HG03175 (cell line): Measurements from ENCODE around the gene MBD3L2.
"Not testable (repeated sequence)": the region's sequence is repeated elsewhere in the genome, so short reads cannot be mapped to it uniquely, and the experiment has no call there.

Source experiments
- ATAC-seq: cut with Tn5 transposase; IDR thresholded peaks from one replicate; pipeline ENCODE4 v1.9.1; 2021; ENCODE audit warnings: mild to moderate bottlenecking, moderate library complexity; ENCODE audit not compliant: unreplicated experiment

Gene MBD3L2

GRCh38 chr19:7049021-7049420 is at the start of gene MBD3L2:
MBD3L2 (plus strand) TSS chr19:7049321; CDS start chr19:7049374, 53 bp downstream.
- not testable (repeated sequence) for ATAC-seq

GRCh38 chr19:6999933-7000332 is 49.2 kb upstream of the MBD3L2 start:
- ATAC-seq = no peak

DNA sequence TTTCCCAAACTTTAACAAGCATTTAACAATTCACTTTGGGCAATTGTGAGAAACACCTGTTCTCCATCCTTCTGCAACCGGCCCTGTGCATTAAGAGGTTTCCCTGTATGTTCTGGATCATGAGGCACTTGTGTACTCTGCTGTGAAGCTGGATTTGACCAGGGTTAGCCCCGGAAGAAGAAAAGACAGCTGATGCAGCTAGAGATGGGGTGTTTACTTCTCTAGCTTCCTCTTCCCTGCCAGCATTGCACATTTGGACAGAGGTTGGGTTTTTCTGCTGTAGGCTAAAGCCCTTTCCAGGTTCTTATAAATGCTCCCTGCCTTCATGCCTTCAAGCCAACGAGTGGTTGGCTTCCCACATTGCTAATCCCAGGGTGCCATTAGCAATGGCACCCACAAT is 48.8 kb upstream of the MBD3L2 start:
- ATAC-seq = no peak

DNA sequence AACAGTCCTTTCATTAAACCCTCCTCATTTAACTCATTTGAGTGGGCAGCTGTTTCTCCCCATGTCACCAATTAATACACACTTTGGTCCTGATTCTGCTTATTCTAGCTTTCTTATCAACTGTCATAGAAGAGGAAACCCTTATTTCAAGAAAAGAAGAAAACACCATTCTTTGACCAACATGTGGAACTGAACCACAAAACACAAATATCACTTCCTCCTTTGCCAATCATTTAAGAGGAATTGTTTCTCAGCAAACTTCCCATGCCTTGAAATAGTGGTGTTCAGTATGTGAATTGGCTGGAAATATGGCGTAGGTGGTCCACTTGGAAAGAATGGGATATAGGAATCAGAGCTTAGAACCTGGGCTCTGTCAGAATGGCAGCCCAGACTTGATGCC is 48.3 kb upstream of the MBD3L2 start:
- no peak for ATAC-seq

DNA sequence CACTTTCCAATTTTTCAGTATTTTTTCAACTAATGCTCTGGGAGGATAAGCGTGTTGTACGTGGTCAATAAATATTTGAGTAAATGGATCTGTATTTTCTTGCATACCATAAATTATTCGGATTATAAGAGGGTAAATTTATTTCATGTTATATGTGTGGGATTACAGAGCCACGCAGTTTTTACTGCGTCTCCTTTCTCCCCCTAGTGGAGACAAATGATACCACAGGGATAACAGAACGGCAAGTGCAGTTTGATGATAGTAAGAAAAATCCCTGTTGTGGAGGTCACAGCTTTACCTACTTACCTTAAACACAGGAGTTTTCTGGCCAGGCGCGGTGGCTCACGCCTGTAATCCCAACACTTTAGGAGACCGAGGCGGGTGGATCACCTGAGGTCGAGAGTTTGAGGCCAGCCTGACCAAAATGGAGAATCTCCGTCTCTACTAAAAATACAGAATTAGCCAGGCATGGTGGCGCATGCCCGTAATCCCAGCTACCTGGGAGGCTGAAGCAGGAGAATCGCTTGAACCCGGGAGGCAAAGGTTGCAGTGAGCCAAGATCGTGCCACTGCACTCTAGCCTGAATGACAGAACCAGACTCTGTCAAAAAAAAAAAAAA is 44.7 kb upstream of the MBD3L2 start:
- ATAC-seq = no peak

- ATAC-seq = no peak
Observed at GRCh38 chr19:7006135-7006704, 42.9 kb upstream of the MBD3L2 start.

- no peak for ATAC-seq
Observed at GRCh38 chr19:7007859-7008258, 41.3 kb upstream of the MBD3L2 start.

DNA sequence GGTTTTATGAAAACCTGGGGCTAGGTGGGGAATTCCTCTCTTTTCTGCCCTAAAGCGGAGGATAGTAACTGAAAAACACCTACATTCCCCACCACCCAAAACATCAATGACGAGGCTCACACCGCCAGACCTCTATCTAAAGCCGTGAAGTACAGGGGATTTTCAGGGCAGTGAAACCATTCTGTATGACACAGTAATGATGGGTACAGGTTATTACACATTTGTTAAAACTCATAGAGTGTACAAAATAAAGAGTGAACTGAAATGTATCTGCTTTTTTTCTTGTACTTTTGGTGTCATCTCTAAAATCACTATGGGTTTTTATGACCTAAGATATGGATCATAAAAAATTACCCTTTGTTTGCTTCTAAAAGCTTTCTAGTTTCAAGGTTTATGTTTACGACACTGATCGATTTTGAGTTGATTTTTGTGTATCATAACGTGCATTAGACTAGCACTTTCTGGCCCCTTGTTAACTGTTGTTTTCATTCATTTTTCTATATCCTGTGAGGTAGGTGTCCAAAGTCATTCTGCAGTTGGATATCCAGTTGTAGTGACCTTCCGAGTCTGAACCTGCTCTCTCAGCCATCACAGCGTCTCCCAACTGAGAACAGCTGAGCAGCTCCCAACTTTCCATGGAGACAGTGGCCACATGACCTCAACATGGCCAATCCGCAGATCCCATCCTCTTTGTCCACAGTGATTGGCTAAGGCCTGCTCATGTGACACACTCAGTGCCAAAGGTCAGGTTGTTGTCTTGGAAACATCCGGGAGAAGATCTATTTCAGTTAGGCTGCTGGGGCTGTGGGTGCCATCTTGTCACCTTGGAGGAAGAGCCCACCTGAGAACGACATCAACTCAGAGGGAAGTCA is 38.2 kb upstream of the MBD3L2 start:
- no peak for ATAC-seq

DNA sequence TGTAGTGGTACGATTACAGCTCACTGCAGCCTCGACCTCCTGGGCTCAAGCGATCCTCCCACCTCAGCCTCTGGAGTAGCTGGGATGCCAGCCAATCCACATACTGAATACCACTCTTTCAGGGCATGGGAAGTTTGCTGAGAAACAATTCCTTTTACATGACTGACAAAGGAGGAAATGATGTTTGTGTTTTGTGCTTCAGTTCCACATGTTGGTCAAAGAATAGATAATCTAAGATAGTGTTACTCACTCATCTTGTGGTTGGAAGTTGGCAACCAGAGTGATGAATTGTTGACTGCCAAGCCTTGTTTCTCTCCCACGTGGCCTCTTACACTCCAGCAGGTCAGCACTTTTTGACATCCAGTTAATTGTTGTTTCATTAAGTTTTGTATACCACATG is 35.4 kb upstream of the MBD3L2 start:
- ATAC-seq = no peak

DNA sequence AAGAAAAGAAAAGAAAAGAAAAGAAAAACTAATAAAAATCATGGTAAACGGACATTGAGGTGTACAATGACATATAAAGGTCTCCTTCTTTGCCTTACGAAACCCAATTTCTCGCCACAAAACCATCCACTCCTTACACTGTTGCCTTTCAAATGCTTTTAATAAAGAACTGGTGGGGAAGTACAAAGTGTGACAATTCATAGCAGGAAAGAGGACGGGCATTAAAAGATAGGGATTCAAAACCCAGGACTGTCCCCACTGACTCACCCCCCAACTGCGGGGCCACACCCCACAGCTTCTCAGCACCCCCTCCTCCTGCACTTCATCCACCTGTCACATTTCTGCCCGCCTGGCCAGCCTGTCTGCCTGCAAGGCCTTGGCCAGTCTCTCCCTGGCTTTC is 30.3 kb upstream of the MBD3L2 start:
- ATAC-seq = no peak

DNA sequence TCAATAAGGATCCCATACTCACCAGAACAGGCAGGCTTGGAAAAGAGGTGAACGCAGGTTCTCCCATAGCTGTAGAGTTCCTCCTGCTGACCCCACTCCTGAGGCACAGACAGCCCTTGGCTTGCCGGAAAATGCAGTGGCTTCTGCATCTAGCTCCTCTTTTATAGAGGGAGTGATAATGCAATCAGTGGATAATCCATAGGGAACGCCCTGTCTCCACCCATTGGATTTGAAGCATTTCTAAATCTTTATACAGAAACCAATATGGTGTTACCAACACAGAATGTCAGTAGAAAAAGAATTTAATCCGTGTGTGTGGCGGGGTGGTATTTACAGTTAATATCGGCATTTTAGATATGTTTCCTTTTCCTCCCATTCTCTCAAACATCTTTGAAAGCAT is 27.8 kb upstream of the MBD3L2 start, which contains the start of gene MBD3L2B:
Gene MBD3L2B, minus strand, starts transcription at position 101 of the 400 bp plus-strand sequence. Its CDS starts 34 bp downstream, at position 67.
- ATAC-seq = not testable (repeated sequence)

DNA sequence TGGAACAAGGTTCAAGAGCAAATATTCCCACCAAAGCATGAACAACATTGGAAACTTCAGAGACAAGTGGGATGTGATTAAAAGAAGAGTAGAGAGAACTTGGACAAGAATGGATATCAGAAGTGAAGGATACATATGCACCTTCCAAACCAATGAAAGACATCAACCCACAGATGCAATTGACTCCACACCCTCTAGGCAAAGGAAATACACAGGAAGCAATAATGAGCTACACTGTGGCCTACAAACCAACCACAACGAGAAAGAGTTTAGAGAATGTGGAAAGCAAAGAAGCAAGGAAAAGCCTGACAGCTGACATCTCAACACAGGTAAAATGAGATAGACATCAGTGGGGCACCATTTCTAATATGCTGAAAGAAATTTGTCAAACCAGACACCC is 20.3 kb upstream of the MBD3L2 start:
- ATAC-seq = not testable (repeated sequence)

DNA sequence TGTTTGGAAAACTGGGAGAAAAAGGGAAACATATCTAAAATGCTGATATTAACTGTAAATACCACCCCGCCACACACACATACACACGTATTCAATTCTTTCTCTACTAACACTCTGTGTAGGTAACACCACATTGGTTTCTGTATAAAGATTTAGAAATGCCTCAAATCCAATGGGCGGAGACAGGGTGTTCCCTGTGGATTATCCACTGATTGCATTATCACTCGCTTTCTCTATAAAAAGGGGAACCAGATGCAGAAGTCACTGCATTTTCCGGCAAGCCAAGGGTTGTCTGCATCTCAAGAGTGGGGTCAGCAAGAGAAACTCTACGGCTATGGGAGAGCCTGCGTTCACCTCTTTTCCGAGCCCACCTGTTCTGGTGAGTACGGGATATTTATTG is 18.8 kb upstream of the MBD3L2 start, which contains the start of gene MBD3L5:
Gene MBD3L5, plus strand, starts transcription at position 301 of the 400 bp plus-strand sequence. Its CDS starts 34 bp downstream, at position 335.
- not testable (repeated sequence) for ATAC-seq

- not testable (repeated sequence) for ATAC-seq
Observed at GRCh38 chr19:7040079-7040478, 9.0 kb upstream of the MBD3L2 start, which contains the start of gene MBD3L4. MBD3L4 (minus strand) TSS chr19:7040179; CDS start chr19:7040144, 35 bp downstream.

- ATAC-seq = not testable (repeated sequence)
Observed at GRCh38 chr19:7041563-7041962, 7.6 kb upstream of the MBD3L2 start.

GRCh38 chr19:7051421-7051820 is 2.3 kb downstream of the MBD3L2 start:
- not testable (repeated sequence) for ATAC-seq

DNA sequence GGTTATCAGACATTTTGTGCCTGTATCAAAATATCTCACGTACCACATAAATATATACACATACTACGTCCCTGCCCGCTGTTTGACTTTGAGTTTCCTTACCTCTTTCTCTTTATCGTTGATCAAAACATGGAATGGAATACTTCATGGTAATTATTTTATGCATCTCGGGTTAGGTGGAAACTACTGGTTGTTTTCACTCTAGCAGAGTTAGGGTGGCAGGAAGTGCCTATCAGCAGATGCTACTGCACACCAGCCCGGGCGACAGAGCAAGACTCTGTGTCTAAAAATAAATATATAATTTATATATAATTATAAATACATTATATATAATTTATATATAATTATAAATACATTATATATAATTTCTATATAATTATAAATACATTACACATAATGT is 3.8 kb downstream of the MBD3L2 start:
- ATAC-seq = not testable (repeated sequence)

DNA sequence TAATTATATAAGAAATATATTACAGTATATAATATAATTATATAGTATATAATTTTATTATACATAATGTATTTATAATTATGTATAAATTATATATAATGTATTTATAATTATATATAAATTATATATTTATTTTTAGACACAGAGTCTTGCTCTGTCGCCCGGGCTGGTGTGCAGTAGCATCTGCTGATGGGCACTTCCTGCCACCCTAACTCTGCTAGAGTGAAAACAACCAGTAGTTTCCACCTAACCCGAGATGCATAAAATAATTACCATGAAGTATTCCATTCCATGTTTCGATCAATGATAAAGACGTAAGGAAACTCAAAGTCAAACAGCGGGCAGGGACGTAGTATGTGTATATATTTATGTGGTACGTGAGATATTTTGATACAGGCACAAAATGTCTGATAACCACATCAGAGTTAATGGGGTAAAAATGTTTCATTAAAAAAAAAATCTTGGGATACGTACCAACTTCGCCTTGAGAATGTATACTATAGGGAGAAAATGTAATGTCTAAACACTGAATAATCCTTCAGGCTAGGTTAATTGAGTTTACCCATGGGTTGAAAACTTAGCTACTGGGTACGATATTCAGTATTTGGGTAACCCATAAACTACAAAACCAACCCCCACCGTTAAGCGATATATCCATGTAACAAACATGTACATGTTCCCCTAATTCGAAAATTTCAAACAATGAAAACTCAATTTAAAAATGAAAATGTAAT is 5.7 kb downstream of the MBD3L2 start:
- not testable (repeated sequence) for ATAC-seq

GRCh38 chr19:7055679-7056078 is 6.6 kb downstream of the MBD3L2 start:
- ATAC-seq = not testable (repeated sequence)

DNA sequence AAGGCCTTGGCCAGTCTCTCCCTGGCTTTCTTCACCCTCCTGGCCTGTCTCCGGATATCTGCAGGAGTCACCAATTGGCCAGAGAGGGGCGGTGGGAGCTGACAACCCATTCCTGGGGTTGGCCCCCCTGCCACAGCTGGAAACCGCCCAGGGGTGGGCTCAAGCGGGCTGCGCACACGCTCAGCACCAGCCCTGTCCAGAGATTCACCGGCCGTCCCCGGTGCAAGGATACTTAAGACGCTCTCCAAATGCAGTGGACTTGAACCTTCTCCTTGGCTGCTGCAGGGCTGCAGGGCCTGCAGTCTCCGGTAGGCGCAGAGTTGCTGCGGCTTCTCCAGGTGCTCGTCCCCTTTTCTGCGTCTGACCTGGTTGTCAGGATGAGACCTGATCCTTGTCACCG is 7.2 kb downstream of the MBD3L2 start:
- ATAC-seq = not testable (repeated sequence)

- ATAC-seq = not testable (repeated sequence)
Observed at GRCh38 chr19:7058576-7058975, 9.5 kb downstream of the MBD3L2 start, which contains the start of gene MBD3L3. MBD3L3 (minus strand) TSS chr19:7058676; CDS start chr19:7058605, 71 bp downstream.
